HG03571 (cell line): ENCODE measurements around the gene KRT79.

Source experiments
- ATAC-seq: cut with Tn5 transposase; IDR thresholded peaks from one replicate; pipeline ENCODE4 v1.9.1; 2021; ENCODE audit not compliant: unreplicated experiment

The KRT79 gene

DNA sequence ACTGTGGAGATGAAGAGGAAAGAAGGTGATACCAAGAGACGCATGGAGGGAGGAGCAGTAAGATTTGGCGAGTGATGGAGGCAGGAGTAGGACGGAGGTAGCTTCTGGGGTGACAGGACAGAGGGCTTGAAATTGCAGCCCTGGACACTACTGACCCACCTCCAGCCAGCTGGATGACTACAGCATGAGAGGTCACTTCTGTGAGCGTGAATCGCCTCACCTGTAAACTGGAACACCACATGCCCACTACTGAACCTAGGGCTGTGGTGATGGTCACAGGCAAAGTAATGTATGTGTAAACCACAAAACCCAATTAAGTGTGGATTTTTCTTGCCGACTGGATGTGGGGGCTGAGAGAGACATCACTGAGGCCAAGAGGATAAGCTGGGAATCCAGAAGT, 13.6 kb downstream of the KRT79 start:
- ATAC-seq, result no peak

- ATAC-seq, result no peak
These were observed 14.2 kb downstream of the KRT79 start for GRCh38 chr12:52819731-52820510.

- ATAC-seq, result no peak
These were observed 15.2 kb downstream of the KRT79 start for GRCh38 chr12:52818887-52819420.

DNA sequence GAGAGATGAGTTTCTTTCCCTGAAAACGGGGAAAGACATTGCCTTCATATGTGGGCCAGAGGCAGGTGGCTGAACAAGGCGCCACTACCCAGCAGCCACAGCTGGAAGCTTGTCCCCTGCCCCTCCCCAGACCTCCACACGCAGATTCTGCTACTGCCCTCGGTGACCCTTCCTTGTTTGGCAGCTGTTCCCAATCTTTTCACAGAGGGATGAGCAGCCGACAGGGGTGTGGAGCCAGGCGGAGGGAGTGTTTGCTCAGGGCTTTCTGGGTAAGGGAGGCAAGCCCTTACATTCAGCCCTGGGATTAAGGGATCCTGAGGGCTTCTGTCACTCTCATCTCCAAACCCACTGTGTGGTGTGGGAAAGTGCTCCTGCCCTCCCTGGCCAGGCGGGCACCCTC, 15.7 kb downstream of the KRT79 start:
- ATAC-seq, result no peak

GRCh38 chr12:52817699-52818238, 16.3 kb downstream of the KRT79 start:
- no peak for ATAC-seq

DNA sequence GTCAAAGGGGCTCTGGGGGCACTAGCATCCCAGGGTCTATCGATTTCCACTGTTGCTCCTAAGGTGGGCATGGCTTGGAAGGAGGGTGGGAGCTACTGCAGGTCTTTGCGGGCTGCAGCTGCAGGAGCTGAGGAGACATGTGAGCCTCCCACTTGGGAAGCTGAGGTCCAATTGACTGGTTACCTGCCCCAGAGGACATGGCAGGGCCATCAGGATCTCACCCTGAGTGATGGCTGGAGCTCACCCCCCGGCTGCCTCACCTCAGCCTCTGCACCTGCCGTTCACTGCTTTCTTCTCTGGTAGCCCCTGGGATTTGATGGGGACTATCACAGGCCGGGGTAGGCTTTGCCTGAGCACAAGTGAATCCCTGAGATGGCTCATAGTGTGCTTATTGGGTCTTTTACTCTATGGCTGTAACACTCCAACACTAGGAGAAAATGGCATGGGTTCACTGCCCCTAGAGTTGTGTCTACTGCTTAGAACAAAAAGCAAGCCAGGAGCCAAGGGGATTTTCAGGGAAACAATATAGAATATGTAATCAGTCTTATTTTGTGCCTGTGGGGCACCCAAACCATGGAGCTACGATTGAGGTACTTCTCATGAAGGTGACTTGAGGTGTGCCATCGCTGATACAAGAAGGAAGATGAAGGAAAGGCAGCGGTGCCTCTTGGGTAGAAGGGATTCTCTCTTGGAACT, 17.0 kb downstream of the KRT79 start:
- ATAC-seq, result no peak

GRCh38 chr12:52815676-52816588, 18.2 kb downstream of the KRT79 start:
- ATAC-seq, result no peak

- ATAC-seq, result no peak
These were observed 18.9 kb downstream of the KRT79 start for GRCh38 chr12:52815161-52815560.

DNA sequence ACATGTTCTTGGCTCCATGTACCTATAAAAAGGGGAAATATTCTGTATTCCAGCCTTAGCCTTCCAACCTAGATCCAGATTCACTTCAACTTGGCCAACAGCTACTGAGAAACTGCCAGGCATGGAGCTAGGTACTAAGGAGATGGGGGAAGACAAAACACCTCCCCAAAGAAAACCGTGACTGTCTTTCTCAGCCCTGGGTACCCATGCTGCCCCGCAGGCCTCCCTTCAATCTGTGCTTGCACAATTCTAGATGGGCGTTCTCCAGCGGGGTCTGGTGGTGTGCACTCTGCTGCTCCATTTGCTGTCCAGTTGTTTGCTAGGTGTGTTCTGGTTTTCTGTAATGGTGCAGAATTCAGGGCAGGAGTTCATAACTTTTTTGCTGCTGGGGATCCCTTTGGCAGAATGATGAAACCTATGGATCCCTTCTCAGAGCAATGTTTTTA, 19.4 kb downstream of the KRT79 start:
- ATAC-seq, result no peak

DNA sequence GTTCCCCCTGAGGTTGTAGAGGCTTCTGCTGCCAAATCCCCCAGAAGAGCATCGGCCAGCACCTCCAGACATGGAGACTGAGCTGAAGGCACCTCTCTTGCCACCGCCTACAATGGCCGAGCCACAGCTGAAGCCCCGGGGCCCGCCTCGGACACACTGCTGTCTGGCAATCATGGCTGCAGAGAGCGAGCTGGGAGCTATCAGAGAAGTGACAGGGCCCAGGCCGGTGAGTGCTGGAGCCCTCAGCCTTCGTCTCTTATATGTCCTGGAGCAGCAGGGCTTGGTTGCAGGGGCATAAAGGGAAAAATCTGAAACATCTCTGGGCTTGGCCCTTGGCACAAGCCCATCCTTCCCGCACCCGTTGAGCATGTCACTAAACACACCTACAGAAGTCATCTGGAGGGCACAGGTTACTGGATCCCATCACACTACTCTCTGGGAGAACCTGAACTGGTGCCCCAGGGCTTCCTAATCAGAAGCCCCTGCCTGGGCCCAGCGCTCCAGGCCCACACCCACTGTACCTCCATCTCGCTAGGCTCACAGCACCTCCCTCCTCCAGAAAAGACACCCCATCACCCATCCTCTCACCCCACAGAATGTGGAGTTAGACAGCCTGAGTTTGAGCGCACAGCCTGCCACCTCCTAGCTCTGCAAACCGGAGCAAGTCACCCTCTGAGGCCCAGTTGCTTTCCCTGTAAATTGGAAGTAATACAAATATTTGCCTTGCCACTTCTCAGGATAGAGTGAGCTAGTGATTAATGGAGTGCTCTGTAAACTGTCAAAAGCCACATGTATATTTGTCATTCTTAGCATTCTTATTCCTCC, 20.0 kb downstream of the KRT79 start, which contains the start of gene KRT4:
Gene KRT4 (minus strand): TSS at position 232 of the 825 bp plus-strand sequence. CDS start 58 bp downstream, at position 174.
- no peak for ATAC-seq

DNA sequence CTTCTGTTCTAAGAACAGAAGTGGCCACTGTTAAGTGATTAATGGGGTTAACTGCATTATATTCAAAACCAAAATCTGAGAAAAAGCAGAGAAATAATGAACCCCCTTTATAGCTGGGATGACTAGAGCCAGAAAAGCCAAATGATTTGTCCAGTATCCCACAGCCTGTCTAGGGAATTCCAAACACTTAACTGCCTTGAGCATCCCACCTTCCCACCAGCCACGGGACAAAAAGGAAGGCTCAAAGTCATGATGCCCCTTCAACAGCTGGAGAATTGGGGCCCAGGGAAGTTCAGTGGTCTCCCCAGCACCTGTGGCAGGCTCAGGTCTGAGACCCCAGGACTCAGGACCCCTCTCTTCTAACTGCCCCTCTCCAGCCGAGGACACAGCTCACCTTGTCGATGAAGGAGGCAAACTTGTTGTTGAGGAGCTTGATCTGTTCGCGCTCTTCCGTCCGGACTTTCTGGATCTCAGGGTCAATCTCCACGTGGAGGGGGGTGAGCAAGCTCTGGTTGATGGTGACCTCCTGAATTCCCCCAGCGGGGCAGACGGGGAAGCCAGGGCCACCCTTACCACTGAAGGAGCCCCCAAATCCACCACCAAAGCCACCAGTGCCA, 20.8 kb downstream of the KRT79 start:
- no peak for ATAC-seq

DNA sequence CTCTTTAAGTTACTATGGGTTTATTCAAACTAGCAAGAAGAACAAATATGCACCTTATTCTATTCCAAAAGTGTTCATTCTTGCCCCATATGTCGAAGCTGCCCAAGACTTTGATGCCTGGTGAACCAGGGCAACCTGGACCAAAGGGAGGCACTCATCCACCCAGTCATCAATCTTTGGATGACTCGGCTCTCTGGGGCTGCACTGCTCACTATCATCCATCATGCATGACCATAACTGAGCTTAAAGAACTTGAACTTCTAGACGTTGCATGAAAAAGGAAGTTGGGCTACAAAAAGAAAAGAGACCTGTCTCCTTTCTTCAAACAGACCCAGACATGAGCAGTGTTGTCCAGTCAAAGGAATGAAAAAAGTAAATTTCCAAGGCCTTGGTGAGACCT, 21.4 kb downstream of the KRT79 start:
- ATAC-seq, result no peak

DNA sequence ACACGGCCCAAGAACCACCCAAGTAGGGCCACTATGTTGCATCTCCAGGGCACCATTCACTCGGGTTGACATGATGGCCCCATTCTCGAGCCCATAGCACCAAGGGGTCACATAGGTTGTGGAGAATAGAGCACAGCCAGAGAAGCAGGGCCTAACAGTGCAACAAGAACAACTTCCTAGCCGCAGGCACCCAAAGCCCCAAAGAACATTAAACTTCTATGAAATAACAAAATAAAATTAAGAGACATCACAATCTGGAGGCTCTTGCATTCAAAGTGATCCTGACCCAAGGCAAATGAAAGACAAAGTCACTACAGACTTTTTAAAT, 22.1 kb downstream of the KRT79 start:
- no peak for ATAC-seq

GRCh38 chr12:52811191-52812072, 22.7 kb downstream of the KRT79 start:
- no peak for ATAC-seq

DNA sequence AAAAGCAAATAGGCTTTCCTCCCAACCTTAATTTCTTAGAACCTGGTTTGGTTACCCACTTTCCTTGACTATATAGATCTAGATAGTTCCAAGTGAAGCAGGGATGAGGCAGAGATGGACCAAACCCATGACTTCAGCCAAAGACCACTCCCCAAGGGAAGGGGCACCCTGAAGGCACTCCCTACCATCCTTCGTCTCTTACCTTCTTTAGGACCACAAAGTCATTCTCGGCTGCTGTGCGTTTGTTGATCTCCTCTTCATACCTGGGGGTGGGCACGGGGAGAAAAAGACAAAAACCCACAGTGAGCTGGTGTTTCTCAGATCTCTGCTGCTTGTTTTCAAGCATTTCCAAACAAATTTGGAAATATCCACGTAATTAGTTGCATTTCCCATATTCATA, 23.6 kb downstream of the KRT79 start:
- no peak for ATAC-seq

DNA sequence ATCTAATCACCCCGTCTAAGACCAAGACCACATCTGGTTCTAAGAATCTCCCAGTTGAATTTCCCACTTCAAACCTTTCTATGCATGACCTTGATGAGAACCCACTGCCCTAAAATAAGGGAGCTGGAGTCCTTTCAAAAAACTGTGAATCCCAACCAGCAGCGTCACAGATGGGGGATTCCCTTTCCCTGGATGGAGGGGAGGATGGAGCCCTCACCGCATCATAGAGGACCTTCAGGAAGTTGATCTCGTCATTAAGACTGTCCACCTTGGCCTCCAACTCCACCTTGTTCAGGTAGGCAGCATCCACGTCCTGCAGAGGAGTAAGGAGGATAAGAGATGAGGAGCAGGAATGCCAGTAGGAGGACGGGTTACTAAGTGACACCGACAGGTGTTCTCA, 24.9 kb downstream of the KRT79 start:
- ATAC-seq, result no peak

DNA sequence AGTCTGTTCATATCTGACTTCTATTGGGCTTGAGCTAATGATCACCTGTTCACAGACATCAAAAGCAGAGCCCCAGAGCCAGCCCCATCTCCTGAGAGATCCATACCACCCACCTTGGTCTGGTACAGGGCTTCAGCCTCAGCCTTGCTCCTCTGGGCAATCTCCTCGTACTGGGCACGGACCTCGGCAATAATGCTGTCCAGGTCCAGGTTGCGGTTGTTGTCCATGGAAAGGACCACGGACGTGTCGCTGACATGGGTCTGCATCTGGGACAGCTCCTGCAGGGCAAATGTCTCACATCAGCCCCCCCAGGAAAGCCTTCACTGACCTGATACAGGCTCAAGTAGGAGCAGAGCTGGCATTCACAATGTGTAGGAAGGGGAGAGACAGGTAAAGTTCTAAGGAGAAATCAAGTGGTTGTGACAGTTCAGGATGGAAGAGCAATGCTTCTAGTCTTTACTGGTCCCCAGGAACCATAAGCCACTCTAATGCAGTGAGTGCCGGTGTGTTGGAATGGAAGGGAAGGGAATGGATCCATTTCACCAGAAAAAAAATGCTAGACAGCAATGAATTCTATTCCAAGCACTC, 25.4 kb downstream of the KRT79 start:
- no peak for ATAC-seq
